GM23248 (cell line): Measurements from ENCODE around the gene VPS72. TPM values are rescaled to one million over a fixed set of nuclear protein-coding genes. Genes with fewer than 3 reads are reported as not detected.

ENCODE experiments used
- DNase-seq: peaks from one replicate; pipeline ENCODE4 v3.0.0-alpha.2; 2015
- H2AFZ ChIP-seq: fragments of 200-600 bp; sonication (generic); 2 replicates; pipeline ENCODE4 v1.6.1; 2016; ENCODE audit warnings: antibody characterized with exemption
- H3F3A ChIP-seq: fragments of 200-600 bp; sonication (generic); 2 replicates; pipeline ENCODE4 v1.6.1; 2016; ENCODE audit warnings: mild to moderate bottlenecking, antibody characterized with exemption, mixed run types; ENCODE audit not compliant: insufficient read depth
- H3K27ac ChIP-seq: fragments of 200-600 bp; sonication (generic); 2 replicates; pipeline ENCODE4 v1.5.1; 2016; ENCODE audit warnings: mild to moderate bottlenecking
- H3K27me3 ChIP-seq: fragments of 200-600 bp; sonication (generic); replicated peaks from 2 replicates; pipeline ENCODE4 v1.6.1; 2016; ENCODE audit warnings: mild to moderate bottlenecking; ENCODE audit not compliant: insufficient read depth
- H3K36me3 ChIP-seq: fragments of 200-600 bp; sonication (generic); 2 replicates; pipeline ENCODE4 v1.6.1; 2016; ENCODE audit warnings: low read depth, mild to moderate bottlenecking
- H3K4me1 ChIP-seq: fragments of 200-600 bp; sonication (generic); 2 replicates; pipeline ENCODE4 v1.6.1; 2016; ENCODE audit warnings: mild to moderate bottlenecking; ENCODE audit not compliant: insufficient read depth
- H3K4me2 ChIP-seq: fragments of 200-600 bp; sonication (generic); one replicate; pipeline ENCODE4 v1.6.1; 2016; ENCODE audit warnings: mild to moderate bottlenecking; ENCODE audit not compliant: unreplicated experiment
- H3K4me3 ChIP-seq: fragments of 200-600 bp; sonication (generic); 2 replicates; pipeline ENCODE4 v1.5.1; 2016; ENCODE audit warnings: mild to moderate bottlenecking
- H3K79me2 ChIP-seq: fragments of 200-600 bp; sonication (generic); 2 replicates; pipeline ENCODE4 v1.6.1; 2016; ENCODE audit warnings: mild to moderate bottlenecking; ENCODE audit not compliant: insufficient read depth
- H3K9ac ChIP-seq: fragments of 200-600 bp; sonication (generic); 2 replicates; pipeline ENCODE4 v1.6.1; 2016; ENCODE audit warnings: mild to moderate bottlenecking
- H3K9me2 ChIP-seq: fragments of 200-600 bp; sonication (generic); 2 replicates; pipeline ENCODE4 v1.6.1; 2016; ENCODE audit warnings: mixed run types, mild to moderate bottlenecking, moderate library complexity; ENCODE audit not compliant: insufficient read depth
- H3K9me3 ChIP-seq: fragments of 200-600 bp; sonication (generic); one replicate; pipeline ENCODE4 v1.6.1; 2017; ENCODE audit warnings: low read depth
- H4K20me1 ChIP-seq: fragments of 200-600 bp; sonication (generic); 2 replicates; pipeline ENCODE4 v1.6.0; 2016; ENCODE audit not compliant: insufficient read depth
- EZH2 ChIP-seq: fragments of 200-600 bp; sonication (generic); IDR thresholded peaks from 2 replicates; pipeline ENCODE4 v1.6.1; 2018; ENCODE audit warnings: antibody characterized with exemption, mild to moderate bottlenecking; ENCODE audit not compliant: insufficient read depth, poor library complexity, severe bottlenecking
- EZH2phosphoT487 ChIP-seq: fragments of 200-600 bp; sonication (generic); IDR thresholded peaks from 2 replicates; pipeline ENCODE4 v1.6.1; 2018; ENCODE audit warnings: antibody characterized with exemption, moderate library complexity, mild to moderate bottlenecking, low read depth; ENCODE audit not compliant: insufficient read depth
- WGBS, 2 experiments: methylation state at CpG; one replicate each; pipeline ENCODE4 v1.1.6; 2015 to 2017; ENCODE audit warnings: low lambda C conversion rate in 2 of 2, low coverage in 1 of 2; ENCODE audit errors: missing lambda C conversion rate in 2 of 2; 5-methylcytosine and 5-hydroxymethylcytosine counted together
- in situ Hi-C: fragments of 300-500 bp; cut with MboI; formaldehyde crosslinking; loops from 2 replicates; pipeline ENCODE4 v1.15.0; 2020
- polyA plus RNA-seq: library from polyadenylated mRNA; unstranded; fragments of >200 nt; fragmentation: Nextera tagmentation; extraction: Ambion mirVana; gene quantifications from 2 replicates; pipeline ENCODE4 v1.2.1, GENCODE V29; 2016
- total RNA-seq: library from RNA; depleted of rRNA; stranded (reverse); fragments of >200 nt; shearing (Covaris generic); gene quantifications from 2 replicates; pipeline ENCODE4 v1.2.3, GENCODE V29; 2014; rRNA removed

The VPS72 gene
- total RNA-seq (41.9 and 45.0 TPM in 2 replicates), polyA plus RNA-seq (45.0 and 46.5 TPM in 2 replicates)

GRCh38 chr1:151189637-151190445 is at the start of gene VPS72:
TSS of gene VPS72 (minus strand) at chr1:151190197. CDS start at chr1:151190121, 76 bp downstream.
- no peaks in the 10 kb centered on the region for H3K27me3 ChIP-seq
- peaks cover 12% of the 10 kb centered on the region for H3K4me1 ChIP-seq
- DNase-seq: peak; percentile 93
- no peaks in the 10 kb centered on the region for H4K20me1 ChIP-seq
- no peaks in the 10 kb centered on the region for H3K9me2 ChIP-seq
- 1 to 3% methylated on average over 29 to 42 of the region's 42 CpGs for WGBS, 2 experiments
- no peaks in the 10 kb centered on the region for H3K9me3 ChIP-seq
- no peak for TF ChIP-seq EZH2
- no peak for TF ChIP-seq EZH2phosphoT487
- peaks cover 48% of the 10 kb centered on the region for H3K79me2 ChIP-seq
- peak within 1 kb of the TSS; percentile 88 for H3K9ac ChIP-seq
- H3K4me3 ChIP-seq: peak within 1 kb of the TSS; percentile 100
- peak within 1 kb of the TSS; percentile 94 for H2AFZ ChIP-seq
- peaks cover 7% of the 10 kb centered on the region for H3K36me3 ChIP-seq
- in situ Hi-C loops: no loop called here
- peaks cover 10% of the 10 kb centered on the region; the same call in 1 of the 2 replicates for H3F3A ChIP-seq
- peak within 1 kb of the TSS; percentile 80 for H3K27ac ChIP-seq
- peak within 1 kb of the TSS; percentile 96 for H3K4me2 ChIP-seq

- Histone ChIP-seq H2AFZ (no peak overlapping the region), H3K36me3 (peaks cover 93% of the 10 kb centered on the region), H3K79me2 (peaks cover 93% of the 10 kb centered on the region), H3K4me1 (peaks cover 19% of the 10 kb centered on the region), H3K4me3 (no peak overlapping the region), H3K9me2 (no peaks in the 10 kb centered on the region), H4K20me1 (no peaks in the 10 kb centered on the region; the same call in 1 of the 2 replicates), H3K4me2 (peak overlapping the region; percentile 60), H3K27me3 (no peaks in the 10 kb centered on the region), H3K9me3 (no peaks in the 10 kb centered on the region), H3K27ac (peak overlapping the region; percentile 59), H3K9ac (no peak overlapping the region), H3F3A (peaks cover 70% of the 10 kb centered on the region)
- WGBS, 2 experiments: 0 to 4% methylated on average over 1 of the region's 1 CpG
- DNase-seq: peak; percentile 93
- in situ Hi-C loops: no loop called here
- TF ChIP-seq EZH2: no peak
- TF ChIP-seq EZH2phosphoT487: no peak
These were observed 48.4 kb upstream of the VPS72 start for GRCh38 chr1:151238467-151238739.

DNA sequence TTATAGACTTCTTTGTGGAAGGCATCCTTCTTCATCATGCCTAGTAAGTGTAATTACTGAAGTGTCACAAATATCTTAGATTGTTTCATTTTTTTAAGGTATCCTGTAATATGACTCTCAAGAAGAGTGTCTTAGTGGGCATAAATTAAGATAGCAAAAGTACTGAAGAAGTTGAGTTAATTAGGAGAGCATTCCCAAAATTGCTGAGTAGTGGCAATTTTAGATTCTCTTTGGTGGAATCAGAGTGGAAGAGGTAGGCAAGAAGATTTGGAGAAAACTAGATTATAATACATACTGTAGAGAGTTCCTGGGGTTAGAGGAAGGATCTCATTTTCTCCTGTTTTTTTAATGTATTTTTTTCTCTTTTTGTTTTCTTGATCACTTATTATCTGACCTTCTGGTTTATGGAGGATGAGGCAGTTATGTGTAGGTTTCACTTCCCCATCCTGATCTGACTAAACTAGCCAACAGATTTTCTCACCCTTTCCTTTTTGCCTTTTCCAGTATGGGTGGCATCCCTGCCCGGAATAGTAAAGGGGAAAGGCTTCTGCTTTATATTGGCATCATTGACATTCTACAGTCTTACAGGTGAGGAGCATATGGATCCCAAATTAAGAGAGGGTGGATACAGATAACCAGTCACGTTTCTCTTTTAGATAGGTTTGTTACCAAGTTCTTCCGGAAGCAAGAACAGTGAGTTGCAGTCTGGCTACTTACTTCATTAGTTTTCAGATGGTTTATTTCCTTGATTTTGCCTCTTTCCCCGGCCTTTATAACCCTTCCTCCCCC is 47.9 kb upstream of the VPS72 start:
- TF ChIP-seq EZH2phosphoT487: no peak
- TF ChIP-seq EZH2: no peak
- in situ Hi-C loops: no loop called here
- Histone ChIP-seq H3K4me3 (no peak overlapping the region), H4K20me1 (no peaks in the 10 kb centered on the region; the same call in 1 of the 2 replicates), H2AFZ (no peak overlapping the region), H3F3A (peaks cover 64% of the 10 kb centered on the region), H3K9me3 (no peaks in the 10 kb centered on the region), H3K9ac (peak overlapping the region; percentile 1; the same call in 1 of the 2 replicates), H3K4me1 (peaks cover 19% of the 10 kb centered on the region), H3K4me2 (peak overlapping the region; percentile 60), H3K27me3 (no peaks in the 10 kb centered on the region), H3K9me2 (no peaks in the 10 kb centered on the region), H3K36me3 (peaks cover 92% of the 10 kb centered on the region), H3K79me2 (peaks cover 93% of the 10 kb centered on the region), H3K27ac (peak overlapping the region; percentile 59)
- WGBS, 2 experiments: 25 to 28% methylated on average over 4 of the region's 4 CpGs
- DNase-seq: no peak

DNA sequence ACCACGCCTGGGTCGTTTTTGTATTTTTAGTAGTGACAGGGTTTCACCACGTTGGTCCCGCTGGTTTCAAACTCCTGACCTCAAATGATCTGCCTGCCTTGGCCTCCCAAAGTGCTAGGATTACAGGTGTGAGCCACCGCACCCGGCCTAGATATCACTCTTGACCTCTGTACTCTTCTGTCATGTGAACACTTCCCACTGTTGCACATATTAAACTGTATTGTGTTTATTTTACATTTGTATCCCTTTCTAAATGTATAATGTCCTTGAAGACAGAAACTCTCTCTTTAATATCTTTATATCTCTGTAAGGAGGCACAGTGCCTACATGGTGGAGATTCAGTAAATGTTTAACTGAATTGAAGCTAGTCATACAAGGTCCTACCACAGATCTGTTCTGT is 45.2 kb upstream of the VPS72 start:
- H3K9me3 ChIP-seq: no peaks in the 10 kb centered on the region
- 88 to 92% methylated on average over 6 of the region's 6 CpGs for WGBS, 2 experiments
- H3K9me2 ChIP-seq: no peaks in the 10 kb centered on the region
- peaks cover 19% of the 10 kb centered on the region for H3K4me1 ChIP-seq
- no peak overlapping the region for H3K27ac ChIP-seq
- H3K36me3 ChIP-seq: peaks cover 92% of the 10 kb centered on the region
- no peak overlapping the region for H3K4me3 ChIP-seq
- no peak overlapping the region for H3K4me2 ChIP-seq
- H3K9ac ChIP-seq: no peak overlapping the region
- TF ChIP-seq EZH2: no peak
- peaks cover 93% of the 10 kb centered on the region for H3K79me2 ChIP-seq
- H3K27me3 ChIP-seq: no peaks in the 10 kb centered on the region
- peaks cover 59% of the 10 kb centered on the region for H3F3A ChIP-seq
- no peaks in the 10 kb centered on the region; the same call in 1 of the 2 replicates for H4K20me1 ChIP-seq
- in situ Hi-C loops: no loop called here
- no peak for DNase-seq
- no peak overlapping the region for H2AFZ ChIP-seq
